ENCODE measurements around the gene NUP188.

NUP188 gene

GRCh38 chr9:128908372-128908771, 39.1 kb upstream of the NUP188 start:
- Mint-ChIP-seq H3K9me3 (no peaks in the 10 kb centered on the region), H3K27ac (no peak overlapping the region), H3K4me3 (no peak overlapping the region), H3K27me3 (ENCODE audit: low read depth) (no peaks in the 10 kb centered on the region), H3K4me1 (ENCODE audit: low read depth) (peaks cover 28% of the 10 kb centered on the region), H3K36me3 (ENCODE audit: low read depth) (peaks cover 46% of the 10 kb centered on the region)
- DNase-seq (ENCODE audit: low spot score), result no peak

DNA sequence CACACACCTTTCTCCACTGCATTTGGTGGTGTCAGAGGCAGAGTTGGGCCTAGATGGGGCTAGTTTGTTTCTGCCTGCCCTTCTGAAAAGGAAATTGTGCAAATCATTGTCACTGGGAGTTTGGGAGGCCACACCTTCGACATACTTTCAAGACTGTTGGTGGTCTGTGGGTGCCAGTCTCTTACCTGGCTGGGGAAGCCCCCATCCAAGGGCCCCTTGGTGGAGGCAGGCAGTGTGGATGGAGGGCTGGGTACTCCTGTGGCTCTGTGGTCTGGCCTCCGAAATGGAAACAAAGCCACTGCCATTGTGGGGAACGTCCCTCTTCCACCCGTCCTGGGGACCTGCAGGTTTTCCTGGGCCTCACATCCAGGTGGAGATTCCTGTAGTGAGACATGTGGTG, 37.6 kb upstream of the NUP188 start:
- Mint-ChIP-seq H3K9me3 (no peaks in the 10 kb centered on the region), H3K36me3 (ENCODE audit: low read depth) (peaks cover 43% of the 10 kb centered on the region), H3K4me1 (ENCODE audit: low read depth) (peaks cover 25% of the 10 kb centered on the region), H3K27me3 (ENCODE audit: low read depth) (no peaks in the 10 kb centered on the region), H3K27ac (no peak overlapping the region), H3K4me3 (no peak overlapping the region)
- no peak for DNase-seq (ENCODE audit: low spot score)

- Mint-ChIP-seq H3K9me3 (no peaks in the 10 kb centered on the region), H3K27me3 (ENCODE audit: low read depth) (no peaks in the 10 kb centered on the region), H3K27ac (peak overlapping the region; percentile 15), H3K36me3 (ENCODE audit: low read depth) (peaks cover 43% of the 10 kb centered on the region), H3K4me3 (no peak overlapping the region), H3K4me1 (ENCODE audit: low read depth) (peaks cover 21% of the 10 kb centered on the region)
- no peak for DNase-seq (ENCODE audit: low spot score)
Observed at GRCh38 chr9:128910906-128911305, 36.6 kb upstream of the NUP188 start.

DNA sequence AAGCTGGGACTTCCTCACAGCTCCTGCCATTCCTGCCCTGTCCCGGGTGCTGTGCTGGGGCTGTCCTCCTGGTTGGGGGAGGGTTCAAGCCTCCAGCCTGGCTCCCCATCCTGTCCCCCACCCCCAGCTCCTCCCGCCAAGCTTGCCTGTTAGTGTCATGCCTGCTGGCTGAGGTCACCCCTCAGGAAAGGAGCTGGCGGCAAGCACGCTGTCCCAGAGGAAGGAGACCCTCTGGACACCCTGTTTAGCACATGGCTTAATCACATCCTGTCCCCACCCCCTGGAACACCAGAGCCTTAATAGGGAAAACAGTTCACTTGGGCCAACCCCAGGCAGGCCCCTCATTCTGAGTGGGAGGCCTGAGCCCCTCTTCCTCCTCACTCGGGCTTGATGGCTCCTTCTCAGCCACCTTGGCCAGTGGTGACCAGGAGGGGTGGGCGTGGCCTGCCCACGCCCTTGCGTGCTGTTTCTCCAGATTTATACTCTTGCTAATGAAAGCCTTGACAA, 35.9 kb upstream of the NUP188 start:
- Mint-ChIP-seq H3K4me3 (no peak overlapping the region), H3K27me3 (ENCODE audit: low read depth) (no peaks in the 10 kb centered on the region), H3K4me1 (ENCODE audit: low read depth) (peaks cover 20% of the 10 kb centered on the region), H3K27ac (no peak overlapping the region), H3K36me3 (ENCODE audit: low read depth) (peaks cover 44% of the 10 kb centered on the region), H3K9me3 (no peaks in the 10 kb centered on the region)
- no peak for DNase-seq (ENCODE audit: low spot score)

DNA sequence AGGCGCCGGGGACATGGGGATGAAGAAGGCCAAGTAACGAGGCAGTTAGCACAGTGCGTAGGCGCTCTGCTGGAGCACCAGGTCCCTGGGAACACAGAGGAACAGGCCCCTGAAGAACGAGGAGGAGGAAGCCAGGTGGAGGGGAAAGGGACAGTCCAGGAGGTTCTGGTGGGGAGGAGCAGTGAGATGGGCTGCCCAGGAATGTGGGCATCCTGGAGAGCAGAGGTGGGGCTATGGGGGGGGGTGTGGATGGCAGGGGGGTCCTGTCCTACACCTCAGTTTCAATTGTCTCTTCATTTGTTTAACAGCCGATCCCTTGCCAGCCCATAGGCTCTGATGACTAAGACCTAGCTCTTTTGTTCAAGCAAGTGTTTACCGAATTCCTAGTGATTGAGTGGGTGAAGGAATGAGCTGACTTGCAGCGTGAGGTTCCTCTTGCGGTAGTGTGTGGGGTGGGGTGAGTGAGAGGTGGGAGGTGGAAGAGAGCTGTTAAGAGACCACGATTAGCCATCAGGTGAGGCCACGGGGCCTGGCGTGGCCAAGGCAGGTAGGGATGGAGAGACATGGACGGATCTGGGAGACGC, 35.1 kb upstream of the NUP188 start:
- no peaks in the 10 kb centered on the region for H3K27me3 Mint-ChIP-seq (ENCODE audit: low read depth)
- peak overlapping the region; percentile 74 for H3K27ac Mint-ChIP-seq
- H3K9me3 Mint-ChIP-seq, result no peaks in the 10 kb centered on the region
- no peak overlapping the region for H3K4me3 Mint-ChIP-seq
- H3K4me1 Mint-ChIP-seq (ENCODE audit: low read depth), result peaks cover 19% of the 10 kb centered on the region
- peak; percentile 33 for DNase-seq (ENCODE audit: low spot score)
- H3K36me3 Mint-ChIP-seq (ENCODE audit: low read depth), result peaks cover 47% of the 10 kb centered on the region

- Mint-ChIP-seq H3K27ac (peak overlapping the region; percentile 74), H3K4me1 (ENCODE audit: low read depth) (peaks cover 19% of the 10 kb centered on the region), H3K36me3 (ENCODE audit: low read depth) (peaks cover 48% of the 10 kb centered on the region), H3K4me3 (no peak overlapping the region), H3K9me3 (no peaks in the 10 kb centered on the region), H3K27me3 (ENCODE audit: low read depth) (no peaks in the 10 kb centered on the region)
- no peak for DNase-seq (ENCODE audit: low spot score)
Observed at GRCh38 chr9:128913048-128913900, 34.2 kb upstream of the NUP188 start.

GRCh38 chr9:128913995-128914772, 33.3 kb upstream of the NUP188 start:
- Mint-ChIP-seq H3K27ac (peak overlapping the region; percentile 45), H3K9me3 (no peaks in the 10 kb centered on the region), H3K4me1 (ENCODE audit: low read depth) (peaks cover 17% of the 10 kb centered on the region), H3K36me3 (ENCODE audit: low read depth) (peaks cover 44% of the 10 kb centered on the region), H3K4me3 (no peak overlapping the region), H3K27me3 (ENCODE audit: low read depth) (no peaks in the 10 kb centered on the region)
- DNase-seq (ENCODE audit: low spot score), result peak; percentile 29

GRCh38 chr9:128916204-128916603, 31.3 kb upstream of the NUP188 start:
- H3K9me3 Mint-ChIP-seq, result no peaks in the 10 kb centered on the region
- H3K4me1 Mint-ChIP-seq (ENCODE audit: low read depth), result peaks cover 13% of the 10 kb centered on the region
- no peak overlapping the region for H3K4me3 Mint-ChIP-seq
- no peak for DNase-seq (ENCODE audit: low spot score)
- peaks cover 36% of the 10 kb centered on the region for H3K36me3 Mint-ChIP-seq (ENCODE audit: low read depth)
- no peak overlapping the region for H3K27ac Mint-ChIP-seq
- no peaks in the 10 kb centered on the region for H3K27me3 Mint-ChIP-seq (ENCODE audit: low read depth)

GRCh38 chr9:128916745-128917144, 30.8 kb upstream of the NUP188 start:
- no peak for DNase-seq (ENCODE audit: low spot score)
- Mint-ChIP-seq H3K36me3 (ENCODE audit: low read depth) (peaks cover 36% of the 10 kb centered on the region), H3K4me3 (no peak overlapping the region), H3K27me3 (ENCODE audit: low read depth) (no peaks in the 10 kb centered on the region), H3K27ac (no peak overlapping the region), H3K4me1 (ENCODE audit: low read depth) (peaks cover 13% of the 10 kb centered on the region), H3K9me3 (no peaks in the 10 kb centered on the region)

GRCh38 chr9:128917151-128917849, 30.2 kb upstream of the NUP188 start:
- H3K27me3 Mint-ChIP-seq (ENCODE audit: low read depth), result no peaks in the 10 kb centered on the region
- no peak for DNase-seq (ENCODE audit: low spot score)
- peaks cover 13% of the 10 kb centered on the region for H3K4me1 Mint-ChIP-seq (ENCODE audit: low read depth)
- H3K36me3 Mint-ChIP-seq (ENCODE audit: low read depth), result peaks cover 36% of the 10 kb centered on the region
- H3K4me3 Mint-ChIP-seq, result no peak overlapping the region
- peak overlapping the region; percentile 45 for H3K27ac Mint-ChIP-seq
- H3K9me3 Mint-ChIP-seq, result no peaks in the 10 kb centered on the region

DNA sequence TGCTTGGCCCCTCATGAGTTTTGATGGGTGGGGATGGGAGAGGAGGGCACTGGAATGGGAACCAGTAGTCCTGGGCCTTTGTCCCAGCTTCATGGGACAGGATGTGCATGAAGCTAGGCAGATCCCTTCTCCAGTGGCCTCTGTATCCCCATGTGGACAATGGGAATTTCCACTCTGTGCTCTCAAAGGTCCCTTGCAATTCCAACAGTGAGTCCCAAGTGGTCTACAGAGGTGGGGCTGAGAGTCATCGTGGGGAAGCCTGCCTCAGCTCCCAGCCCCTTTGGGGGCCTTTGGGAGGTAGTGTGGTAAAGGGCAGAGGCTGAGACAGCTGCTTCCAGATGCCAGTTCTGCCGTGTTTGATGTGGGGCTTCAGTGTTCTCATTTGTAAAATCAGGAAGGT, 28.6 kb upstream of the NUP188 start:
- Mint-ChIP-seq H3K9me3 (no peaks in the 10 kb centered on the region), H3K27ac (no peak overlapping the region), H3K36me3 (ENCODE audit: low read depth) (peaks cover 27% of the 10 kb centered on the region), H3K4me1 (ENCODE audit: low read depth) (no peaks in the 10 kb centered on the region), H3K4me3 (no peak overlapping the region), H3K27me3 (ENCODE audit: low read depth) (no peaks in the 10 kb centered on the region)
- DNase-seq (ENCODE audit: low spot score), result no peak

- Mint-ChIP-seq H3K4me1 (ENCODE audit: low read depth) (no peaks in the 10 kb centered on the region), H3K4me3 (no peak overlapping the region)
Observed at GRCh38 chr9:128919402-128920089, 28.0 kb upstream of the NUP188 start.

GRCh38 chr9:128920381-128921058, 27.0 kb upstream of the NUP188 start, which contains the start of gene PHYHD1:
Gene PHYHD1 (plus strand): TSS chr9:128920982. CDS start chr9:128922324, 1,342 bp downstream.
- Mint-ChIP-seq H3K4me3 (no peak within 1 kb of the TSS), H3K27ac (peak within 1 kb of the TSS; percentile 45), H3K36me3 (ENCODE audit: low read depth) (peaks cover 25% of the 10 kb centered on the region), H3K27me3 (ENCODE audit: low read depth) (no peaks in the 10 kb centered on the region), H3K9me3 (no peaks in the 10 kb centered on the region), H3K4me1 (ENCODE audit: low read depth) (no peaks in the 10 kb centered on the region)
- no peak for DNase-seq (ENCODE audit: low spot score)

More at GRCh38 chr9:128919402-128920089, 28.0 kb upstream of the NUP188 start:
- H3K27ac Mint-ChIP-seq, result no peak overlapping the region
- no peaks in the 10 kb centered on the region for H3K27me3 Mint-ChIP-seq (ENCODE audit: low read depth)
- H3K36me3 Mint-ChIP-seq (ENCODE audit: low read depth), result peaks cover 27% of the 10 kb centered on the region
- DNase-seq (ENCODE audit: low spot score), result no peak
- no peaks in the 10 kb centered on the region for H3K9me3 Mint-ChIP-seq

All from T-helper 2 cell treated with Interferon-gamma antibody and Interleukin-4, amounts not matched to agents 5 μg/mL and 100 μg/mL, for 36 hours (primary cell).